ENCODE data around the gene DNPH1. TPM values are rescaled to one million over a fixed set of nuclear protein-coding genes. Genes with fewer than 3 reads are reported as not detected.
A peak's percentile ranks its signal among the peaks of the same experiment; 100 is the strongest.

DNPH1 gene
- total and polyA plus RNA-seq, 2 of the 8 experiments (the other 6 are each of a cell fraction or from before 2014, with no cell fraction given) = 33.9 to 134 TPM

- CTCF ChIA-PET (ENCODE audit: partially characterized antibody) = interaction anchor here (1.3 to 3.2 kb wide), 9 partner anchors 10 to 58 kb away, joined by 3 to 16 read pairs (median 5); partner anchors contain the start of gene DNPH1
Measured at GRCh38 chr6:43277306-43277642, 48.0 kb upstream of the DNPH1 start.

More at GRCh38 chr6:43277306-43277642, 48.0 kb upstream of the DNPH1 start:
- Histone ChIP-seq H2BK5ac (ENCODE audit: low read depth, low read length) (no peak overlapping the region), H2BK20ac (ENCODE audit: low read length) (no peak overlapping the region), H2AFZ (ENCODE audit: low read length) (no peak overlapping the region), H2BK15ac (ENCODE audit: low read length) (peak overlapping the region; percentile 92; the same call in 1 of the 2 replicates), H3K79me2 (ENCODE audit: control insufficient read depth in 1 of 2, insufficient read depth in 2 of 2, low read length in 2 of 2) (no peaks in the 10 kb centered on the region), H3K36me3 (ENCODE audit: control insufficient read depth in 2 of 4, insufficient read depth in 4 of 4, low read length in 3 of 4) (no peaks in the 10 kb centered on the region), H3K4me2 (ENCODE audit: insufficient read depth in 1 of 2, low read depth in 2 of 2, low read length in 2 of 2) (no peak overlapping the region; a peak in 1 of 4 replicates), H2BK120ac (replicated peaks; ENCODE audit: low read depth, low read length) (no peak overlapping the region), H3K23ac (ENCODE audit: insufficient read length) (no peak overlapping the region), H4K91ac (replicated peaks; ENCODE audit: insufficient read length, low read length) (no peak overlapping the region), H3K4me1 (replicated peaks in 1 of 4; ENCODE audit: control insufficient read depth in 3 of 4, insufficient read depth in 4 of 4, low read length in 3 of 4) (peaks cover 4 to 29% (median 20%) of the 10 kb centered on the region in 4 experiments), H3K27ac (ENCODE audit: low read depth, low read length) (no peak overlapping the region), H4K5ac (ENCODE audit: insufficient read length, low read depth, low read length) (no peak overlapping the region), H2AK5ac (ENCODE audit: low read depth, low read length) (no peak overlapping the region), H3K23me2 (ENCODE audit: low read depth, low read length) (peaks cover 11% of the 10 kb centered on the region), H3K18ac (ENCODE audit: extremely low read depth, low read length) (no peak overlapping the region), H3K27me3 (replicated peaks in 1 of 4; ENCODE audit: control insufficient read depth in 3 of 4, extremely low read depth in 1 of 4, insufficient read depth in 3 of 4, low read length in 3 of 4) (peaks cover 12 to 36% (median 29%) of the 10 kb centered on the region in 4 experiments), H3K9me3 (ENCODE audit: insufficient read depth in 2 of 2, low read depth in 1 of 2, low read length in 1 of 2) (no peaks in the 10 kb centered on the region), H3K56ac (replicated peaks; ENCODE audit: insufficient read length, low read depth, low read length) (no peak overlapping the region), H3K14ac (ENCODE audit: insufficient read length) (no peak overlapping the region), H4K20me1 (replicated peaks in 1 of 2; ENCODE audit: control insufficient read depth in 1 of 2, insufficient read depth in 2 of 2, low read length in 2 of 2) (no peaks in the 10 kb centered on the region), H2BK12ac (ENCODE audit: low read depth, low read length) (no peak overlapping the region), H3K4me3 (ENCODE audit: extremely low read depth in 1 of 4, insufficient read depth in 2 of 4, low read depth in 3 of 4, low read length in 4 of 4) (no peak overlapping the region), H3K9ac (replicated peaks in 1 of 4; ENCODE audit: extremely low read depth in 1 of 4, low read depth in 3 of 4, low read length in 3 of 4) (no peak overlapping the region), H3K79me1 (ENCODE audit: low read depth, low read length) (no peaks in the 10 kb centered on the region), H4K8ac (ENCODE audit: extremely low read depth, insufficient read depth, low read length) (peak overlapping the region; percentile 29; the same call in 1 of the 2 replicates), H3K4ac (replicated peaks; ENCODE audit: insufficient read length, low read depth, low read length) (no peak overlapping the region)
- FAIRE-seq = no peak
- TF ChIP-seq, protein P1, sequence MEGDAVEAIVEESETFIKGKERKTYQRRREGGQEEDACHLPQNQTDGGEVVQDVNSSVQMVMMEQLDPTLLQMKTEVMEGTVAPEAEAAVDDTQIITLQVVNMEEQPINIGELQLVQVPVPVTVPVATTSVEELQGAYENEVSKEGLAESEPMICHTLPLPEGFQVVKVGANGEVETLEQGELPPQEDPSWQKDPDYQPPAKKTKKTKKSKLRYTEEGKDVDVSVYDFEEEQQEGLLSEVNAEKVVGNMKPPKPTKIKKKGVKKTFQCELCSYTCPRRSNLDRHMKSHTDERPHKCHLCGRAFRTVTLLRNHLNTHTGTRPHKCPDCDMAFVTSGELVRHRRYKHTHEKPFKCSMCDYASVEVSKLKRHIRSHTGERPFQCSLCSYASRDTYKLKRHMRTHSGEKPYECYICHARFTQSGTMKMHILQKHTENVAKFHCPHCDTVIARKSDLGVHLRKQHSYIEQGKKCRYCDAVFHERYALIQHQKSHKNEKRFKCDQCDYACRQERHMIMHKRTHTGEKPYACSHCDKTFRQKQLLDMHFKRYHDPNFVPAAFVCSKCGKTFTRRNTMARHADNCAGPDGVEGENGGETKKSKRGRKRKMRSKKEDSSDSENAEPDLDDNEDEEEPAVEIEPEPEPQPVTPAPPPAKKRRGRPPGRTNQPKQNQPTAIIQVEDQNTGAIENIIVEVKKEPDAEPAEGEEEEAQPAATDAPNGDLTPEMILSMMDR (IDR thresholded peaks at IDR 0.05; ENCODE audit: control extremely low read depth in 1 of 3, insufficient read depth in 1 of 3, low read depth in 1 of 3, low read length in 3 of 3) = peak in 1 of 3 experiments; percentile 2; a peak in 1 of 4 replicates
- no peak for TF ChIP-seq CBX5 (IDR thresholded peaks at IDR 0.05; ENCODE audit: low read depth, low read length)
- POLR2A ChIA-PET (ENCODE audit: partially characterized antibody) = interaction anchor here (1.0 to 2.1 kb wide), 6 partner anchors 9 to 102 kb away, joined by 3 to 7 read pairs (median 4); no protein-coding TSS in a partner anchor
- no peak for DNase-seq (ENCODE audit: low read depth in 1 of 2, low spot score in 2 of 2)
- 83% methylated on average over 4 of the region's 6 CpGs; no CpG with 5 or more reads in 1 of the 2 experiments for WGBS, 2 experiments (ENCODE audit: extremely low coverage in 1 of 2, insufficient coverage in 1 of 2, insufficient read length in 1 of 2, insufficient replicate concordance in 2 of 2, low coverage in 1 of 2, low lambda C conversion rate in 2 of 2, missing lambda C conversion rate in 1 of 2)
